DMS114 treated with DMSO at 0.1 percent for 48 hours (cell line): ENCODE data around the gene HIRA.

Experiments
- DNase-seq: peaks from one replicate; lab custom pipeline; 2025; ENCODE audit not compliant: unreplicated experiment; lab: John Stamatoyannopoulos, UW

The HIRA gene, protein sequence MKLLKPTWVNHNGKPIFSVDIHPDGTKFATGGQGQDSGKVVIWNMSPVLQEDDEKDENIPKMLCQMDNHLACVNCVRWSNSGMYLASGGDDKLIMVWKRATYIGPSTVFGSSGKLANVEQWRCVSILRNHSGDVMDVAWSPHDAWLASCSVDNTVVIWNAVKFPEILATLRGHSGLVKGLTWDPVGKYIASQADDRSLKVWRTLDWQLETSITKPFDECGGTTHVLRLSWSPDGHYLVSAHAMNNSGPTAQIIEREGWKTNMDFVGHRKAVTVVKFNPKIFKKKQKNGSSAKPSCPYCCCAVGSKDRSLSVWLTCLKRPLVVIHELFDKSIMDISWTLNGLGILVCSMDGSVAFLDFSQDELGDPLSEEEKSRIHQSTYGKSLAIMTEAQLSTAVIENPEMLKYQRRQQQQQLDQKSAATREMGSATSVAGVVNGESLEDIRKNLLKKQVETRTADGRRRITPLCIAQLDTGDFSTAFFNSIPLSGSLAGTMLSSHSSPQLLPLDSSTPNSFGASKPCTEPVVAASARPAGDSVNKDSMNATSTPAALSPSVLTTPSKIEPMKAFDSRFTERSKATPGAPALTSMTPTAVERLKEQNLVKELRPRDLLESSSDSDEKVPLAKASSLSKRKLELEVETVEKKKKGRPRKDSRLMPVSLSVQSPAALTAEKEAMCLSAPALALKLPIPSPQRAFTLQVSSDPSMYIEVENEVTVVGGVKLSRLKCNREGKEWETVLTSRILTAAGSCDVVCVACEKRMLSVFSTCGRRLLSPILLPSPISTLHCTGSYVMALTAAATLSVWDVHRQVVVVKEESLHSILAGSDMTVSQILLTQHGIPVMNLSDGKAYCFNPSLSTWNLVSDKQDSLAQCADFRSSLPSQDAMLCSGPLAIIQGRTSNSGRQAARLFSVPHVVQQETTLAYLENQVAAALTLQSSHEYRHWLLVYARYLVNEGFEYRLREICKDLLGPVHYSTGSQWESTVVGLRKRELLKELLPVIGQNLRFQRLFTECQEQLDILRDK

DNA sequence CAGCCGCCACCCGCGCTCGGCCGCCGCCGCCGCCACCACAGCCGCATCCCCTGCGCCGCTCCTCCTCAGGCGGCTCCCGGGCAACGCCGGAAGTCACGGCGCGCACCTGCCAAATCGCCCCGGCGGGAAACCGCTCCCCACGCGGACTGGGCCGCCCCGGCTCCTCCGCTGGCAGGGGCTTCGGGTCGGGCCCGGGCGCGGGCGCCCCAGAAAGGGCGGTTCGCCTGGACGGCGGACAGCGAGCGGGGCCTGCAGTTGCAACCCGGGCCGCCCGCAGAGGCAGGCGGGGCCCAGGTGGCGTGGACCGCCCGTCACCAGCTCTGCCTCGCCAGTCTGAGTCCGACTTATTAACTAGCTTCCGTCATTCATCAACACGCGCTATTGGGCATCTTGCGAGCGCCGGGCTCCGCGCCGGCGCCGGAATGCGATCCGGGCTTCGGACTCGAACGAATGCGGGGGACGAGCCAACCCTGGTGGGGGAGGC, at the start of gene HIRA:
HIRA (minus strand) TSS at position 85 of the 484 bp plus-strand sequence. CDS start 257 bp downstream, outside the sequence.
- DNase-seq = peak; percentile 50

DNA sequence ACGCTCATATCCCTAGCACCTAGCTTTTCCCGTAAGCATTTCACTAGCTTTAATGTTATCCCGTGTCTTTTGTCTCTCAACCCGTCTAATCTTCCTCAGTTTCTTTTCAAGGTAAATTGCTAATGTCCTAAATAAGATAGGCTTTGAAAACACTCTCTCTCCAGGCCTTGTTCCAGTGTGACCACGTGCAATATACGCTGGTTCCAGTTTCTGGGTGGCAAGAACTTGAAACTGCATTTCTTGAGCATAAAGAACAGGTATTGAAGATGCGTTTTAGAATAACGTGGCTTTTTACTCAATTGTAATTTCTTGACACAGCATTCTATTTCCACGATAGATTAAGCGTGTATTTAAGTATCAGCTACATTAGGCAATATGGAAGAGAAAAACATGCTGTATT, 49.3 kb upstream of the HIRA start:
- DNase-seq = no peak

DNA sequence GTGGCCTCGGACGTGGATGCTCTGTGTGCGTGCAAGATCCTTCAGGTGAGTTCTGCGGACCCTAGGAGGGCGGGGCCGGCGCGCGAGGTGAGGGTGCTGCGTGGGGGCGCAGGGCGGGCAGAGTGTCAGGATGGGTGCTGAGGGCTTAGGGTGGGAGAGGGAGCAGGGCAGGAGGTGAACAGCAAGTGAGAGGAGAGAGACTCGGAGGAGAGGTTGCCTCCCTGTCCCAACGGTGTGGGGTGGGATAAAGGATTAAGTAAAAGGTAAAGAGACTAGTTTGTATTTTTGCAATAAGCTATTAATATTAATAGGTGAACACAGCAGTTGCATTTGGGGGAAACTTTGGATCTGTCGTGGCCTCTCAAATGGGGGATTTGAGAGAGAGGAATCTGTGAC, 48.6 kb upstream of the HIRA start:
- DNase-seq = no peak

DNA sequence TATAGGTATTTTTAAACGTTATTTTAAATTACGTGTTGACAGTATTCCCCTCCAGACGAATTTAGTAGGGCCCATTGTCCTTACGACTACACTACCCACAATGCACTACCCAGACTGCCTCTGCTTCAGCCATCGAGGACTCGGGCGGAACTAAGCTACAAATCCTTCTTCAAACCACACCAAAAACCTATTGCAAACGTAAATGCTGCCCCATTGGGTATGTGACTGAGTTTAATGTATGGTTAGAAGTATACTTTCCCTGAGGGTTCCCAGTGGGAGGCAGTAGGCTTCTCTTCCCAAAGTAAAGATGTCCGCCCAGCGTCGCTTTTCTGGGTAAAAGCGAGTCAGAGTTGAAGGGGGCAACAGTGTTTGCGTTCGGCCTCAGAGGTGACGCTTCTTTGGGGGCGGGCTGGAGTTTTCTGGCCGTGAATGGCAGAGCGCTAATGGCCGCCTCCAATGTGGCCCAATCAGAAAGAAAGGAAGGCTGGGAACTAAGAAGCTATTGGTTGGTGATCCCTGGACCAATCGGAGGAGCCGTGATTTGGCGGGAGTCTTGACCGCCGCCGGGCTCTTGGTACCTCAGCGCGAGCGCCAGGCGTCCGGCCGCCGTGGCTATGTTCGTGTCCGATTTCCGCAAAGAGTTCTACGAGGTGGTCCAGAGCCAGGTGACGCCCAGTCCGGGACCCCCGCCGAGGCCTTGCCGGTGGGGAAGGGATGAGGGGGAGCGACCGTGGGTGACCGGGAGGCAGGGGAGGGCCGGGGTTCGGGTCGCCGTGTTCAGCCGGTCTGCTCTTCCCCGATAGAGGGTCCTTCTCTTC, 48.0 kb upstream of the HIRA start, which contains the start of gene CDC45:
CDC45 (plus strand) TSS at position 566 of the 818 bp plus-strand sequence; CDS start at position 615, 49 bp downstream.
- peak; percentile 97 for DNase-seq

DNA sequence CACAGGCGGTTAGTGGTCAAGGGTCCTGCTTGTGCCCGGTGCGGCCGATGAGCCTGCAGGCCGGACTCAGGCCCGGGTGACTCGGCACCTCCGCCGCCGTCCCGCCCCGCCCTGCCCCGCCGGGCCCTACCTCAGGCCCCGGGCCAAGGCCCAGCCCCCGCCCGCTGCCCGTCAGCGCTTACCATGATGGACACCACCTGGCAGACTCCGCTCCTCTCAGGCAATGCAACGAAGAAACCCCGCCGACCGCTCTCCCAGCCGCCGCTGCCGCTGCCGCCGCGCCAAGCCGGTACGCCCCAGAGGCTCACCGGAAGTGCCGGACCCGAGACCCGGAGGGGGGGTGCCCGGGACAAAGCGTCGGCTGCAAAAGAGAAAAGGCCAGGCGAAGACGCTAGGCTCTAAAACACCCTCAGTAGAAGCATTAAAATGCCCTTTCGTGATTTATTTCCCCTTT, 47.4 kb upstream of the HIRA start, which contains the start of gene UFD1:
UFD1 (minus strand) TSS at position 293 of the 454 bp plus-strand sequence; CDS start at position 185, 108 bp downstream.
- DNase-seq = peak; percentile 84

DNA sequence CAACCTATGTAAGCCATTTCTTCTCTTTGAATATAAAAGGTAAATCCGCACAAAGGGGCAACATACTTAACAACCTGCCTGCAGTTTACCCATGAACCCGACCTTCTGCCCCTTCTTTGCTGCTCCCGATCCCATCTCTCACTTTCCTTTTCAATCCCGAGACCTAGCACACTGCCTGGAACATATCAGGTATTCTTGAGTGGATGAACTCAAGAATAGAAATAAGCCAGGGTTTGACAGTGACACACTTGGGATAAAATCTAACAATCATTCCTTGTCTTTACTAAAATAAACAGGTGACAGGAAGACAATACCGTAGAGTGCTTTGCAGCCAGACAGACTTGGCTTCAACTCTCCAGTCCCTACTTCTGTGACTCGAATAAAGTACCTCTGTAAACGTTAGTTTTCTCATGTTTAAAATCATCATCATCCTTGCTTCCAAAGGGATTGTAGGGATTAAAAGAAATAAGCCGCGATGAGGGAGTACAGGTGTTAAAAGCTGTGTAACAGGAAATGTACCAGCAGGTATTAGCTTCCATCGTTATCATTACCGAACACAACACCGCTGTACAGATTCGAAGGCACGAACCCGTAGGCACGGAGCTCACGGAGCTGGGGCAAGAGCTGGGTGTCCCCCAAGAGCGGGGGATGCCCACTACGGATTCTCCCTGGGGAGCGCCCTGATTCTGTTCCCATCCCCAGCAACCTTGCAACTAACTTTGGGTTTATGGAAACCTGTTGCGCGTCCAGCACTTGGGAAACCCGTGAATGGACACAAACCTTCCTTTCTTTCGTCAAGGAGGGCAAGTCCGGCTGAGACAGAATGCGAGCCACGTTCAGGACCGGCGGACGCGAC, 46.7 kb upstream of the HIRA start:
- DNase-seq = no peak

DNA sequence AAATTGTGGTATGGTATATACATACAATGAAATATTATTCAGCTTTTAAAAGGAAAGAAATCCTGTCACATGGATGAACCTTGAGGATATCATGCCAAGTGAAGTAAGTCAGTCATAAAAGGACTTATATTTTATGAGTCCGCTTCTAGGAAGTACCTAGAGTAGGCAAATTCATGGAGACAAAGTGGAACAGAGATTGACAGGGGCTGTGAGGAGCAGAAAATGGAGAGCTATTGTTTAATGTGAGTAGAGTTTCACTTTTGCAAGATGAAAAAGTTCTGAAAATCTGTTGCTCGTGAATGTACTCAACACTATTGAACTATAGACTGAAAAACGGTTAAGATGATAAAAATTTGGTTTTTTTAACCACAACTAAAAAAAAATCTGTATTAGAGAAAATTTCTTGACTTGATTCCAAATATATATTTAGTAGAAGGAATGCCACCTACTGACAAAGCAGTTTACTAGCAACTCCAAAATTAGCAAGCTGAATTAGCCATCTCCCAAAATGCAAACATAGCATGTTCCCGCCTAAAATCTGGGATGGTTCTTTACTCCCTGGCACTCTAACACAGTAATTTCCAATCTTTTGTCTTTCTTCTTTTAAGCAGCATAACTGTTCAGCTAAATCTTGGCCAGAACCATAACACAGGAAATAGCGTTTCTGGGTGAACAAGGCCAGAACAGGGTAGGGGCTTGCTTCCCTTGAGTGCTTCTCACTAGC, 46.0 kb upstream of the HIRA start:
- DNase-seq = no peak

DNA sequence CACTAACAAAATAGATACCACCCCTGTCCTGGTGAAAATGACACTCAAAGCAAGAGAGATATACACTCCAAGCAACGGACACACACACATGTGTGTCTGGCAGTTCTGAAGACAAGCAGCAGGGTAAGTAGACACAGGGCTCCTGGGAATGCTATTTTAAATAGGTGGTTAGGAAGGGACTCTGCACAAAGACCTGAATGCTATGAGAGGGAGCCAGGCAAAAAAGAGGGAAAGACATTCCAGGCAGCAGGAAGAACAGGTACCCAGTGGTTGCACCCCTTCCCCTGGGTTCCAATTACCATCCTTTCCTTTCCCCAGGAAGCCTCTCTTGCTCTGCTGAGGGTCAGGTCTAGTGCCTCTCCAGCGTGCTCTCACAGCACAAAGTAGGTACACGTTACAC, 44.5 kb upstream of the HIRA start:
- DNase-seq = no peak

DNA sequence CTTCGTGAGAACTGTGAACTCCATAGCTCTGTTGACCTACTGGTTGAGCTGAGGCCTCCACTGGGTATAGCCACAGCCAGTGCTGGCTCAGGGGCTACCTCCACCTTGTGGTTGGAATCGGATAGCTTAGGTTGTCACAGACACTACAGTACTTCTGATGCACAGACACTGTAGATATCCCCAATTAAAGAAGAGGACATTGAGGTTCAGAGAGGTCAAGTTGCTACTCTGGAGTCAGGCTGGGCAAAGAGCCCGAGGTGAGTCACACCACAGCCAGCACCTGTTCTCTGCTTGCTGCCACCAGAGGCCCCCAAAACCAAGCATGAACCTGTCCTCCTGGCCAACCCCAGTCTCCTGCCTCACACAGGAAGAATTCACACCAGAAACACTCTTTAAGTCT, 42.0 kb upstream of the HIRA start:
- no peak for DNase-seq

DNA sequence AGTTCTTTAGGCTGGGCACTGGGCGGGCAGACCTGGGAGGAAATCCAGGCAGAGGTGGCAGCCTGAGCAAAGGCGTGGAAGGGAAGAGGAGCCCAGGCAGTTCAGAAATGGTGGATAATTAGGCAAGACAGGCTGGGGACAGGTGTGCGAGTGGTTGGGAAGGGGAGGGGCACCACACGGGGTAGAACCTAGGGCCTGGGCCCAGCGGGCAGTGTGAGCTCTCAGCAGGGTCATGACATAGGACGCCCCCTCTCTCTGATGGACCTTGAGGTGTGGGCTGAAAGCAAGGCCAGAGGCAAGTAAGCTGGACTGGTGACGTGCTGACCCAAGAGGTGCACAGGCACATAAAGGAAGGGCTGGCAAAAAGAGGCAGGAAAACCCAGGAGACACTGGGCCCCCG, 40.7 kb upstream of the HIRA start:
- DNase-seq = no peak

DNA sequence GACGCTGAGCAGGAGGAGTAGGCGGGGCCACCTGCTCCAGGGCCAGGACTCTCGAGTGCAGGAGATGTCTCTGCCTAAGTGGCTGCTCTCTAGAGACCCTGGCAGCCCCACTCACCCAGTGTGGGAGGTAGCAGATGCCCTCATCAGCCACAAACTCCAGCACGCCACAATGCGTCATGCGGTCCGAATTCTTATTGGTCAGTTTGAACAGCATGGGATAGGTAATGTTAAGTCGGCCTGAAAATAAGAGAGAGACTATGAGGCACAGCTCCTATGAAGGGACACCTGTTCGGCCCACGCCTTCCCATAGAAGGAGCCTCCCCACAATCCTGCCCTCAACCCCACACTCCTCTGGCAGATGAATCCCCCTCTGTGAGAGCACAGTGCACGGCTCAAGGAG, 40.0 kb upstream of the HIRA start:
- no peak for DNase-seq

DNA sequence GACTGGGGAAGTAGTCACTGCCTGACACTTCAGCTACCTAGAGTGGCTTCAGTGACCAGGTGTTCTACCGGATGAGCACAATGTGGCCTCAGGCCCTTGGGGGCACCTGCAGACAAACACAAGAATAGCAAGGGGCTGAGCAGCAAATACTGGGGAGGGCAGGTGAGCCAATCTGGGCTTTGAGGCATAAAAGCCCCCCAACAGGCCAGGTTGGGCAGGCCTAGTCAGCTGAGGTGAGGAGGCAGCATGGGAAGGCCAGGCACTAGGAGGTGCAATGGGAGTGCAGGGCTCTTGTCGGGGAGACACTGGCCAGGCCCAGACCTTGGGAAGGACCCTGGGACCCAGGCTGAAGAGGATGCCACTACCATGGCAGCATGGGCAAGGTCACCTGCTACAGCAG, 38.5 kb upstream of the HIRA start:
- no peak for DNase-seq

DNA sequence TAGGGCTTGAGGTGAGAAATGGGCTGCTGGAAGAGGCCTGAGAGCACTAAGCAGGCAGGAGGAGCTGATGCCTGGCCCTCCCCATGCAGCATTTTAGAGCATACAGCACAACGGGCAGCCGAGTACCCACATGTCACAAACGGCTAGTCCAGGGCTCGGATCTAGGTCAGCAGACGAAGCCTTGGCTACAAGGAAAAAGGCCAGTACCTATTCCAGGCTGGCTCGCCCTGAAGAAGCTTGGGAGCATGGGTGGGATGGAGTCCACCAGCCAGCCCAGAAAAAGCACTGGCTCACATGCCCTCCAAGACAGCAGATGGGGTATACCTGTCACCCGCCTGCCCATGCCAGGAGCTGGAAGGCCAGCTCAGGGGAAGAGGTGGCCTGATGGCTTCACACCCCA, 37.9 kb upstream of the HIRA start:
- no peak for DNase-seq

DNA sequence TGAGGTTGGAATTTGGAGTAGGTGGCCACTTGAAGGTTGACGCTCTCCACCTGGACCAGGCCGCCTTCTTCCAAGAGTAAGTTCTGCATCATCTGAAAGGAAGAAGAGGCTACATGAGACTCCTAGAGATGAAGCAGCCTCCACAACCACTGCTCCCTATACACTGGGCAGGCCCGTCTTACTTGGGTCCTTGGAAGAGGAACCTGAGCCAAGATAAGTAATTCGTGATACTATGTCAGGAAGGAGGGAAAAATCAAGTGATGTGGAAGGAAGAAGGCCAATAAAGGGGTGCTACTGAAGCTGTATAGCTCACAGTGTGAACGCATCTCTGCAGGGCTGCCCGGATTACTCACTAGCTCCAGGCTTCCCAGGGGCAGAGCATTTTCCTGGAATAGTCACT, 36.4 kb upstream of the HIRA start:
- DNase-seq = no peak

DNA sequence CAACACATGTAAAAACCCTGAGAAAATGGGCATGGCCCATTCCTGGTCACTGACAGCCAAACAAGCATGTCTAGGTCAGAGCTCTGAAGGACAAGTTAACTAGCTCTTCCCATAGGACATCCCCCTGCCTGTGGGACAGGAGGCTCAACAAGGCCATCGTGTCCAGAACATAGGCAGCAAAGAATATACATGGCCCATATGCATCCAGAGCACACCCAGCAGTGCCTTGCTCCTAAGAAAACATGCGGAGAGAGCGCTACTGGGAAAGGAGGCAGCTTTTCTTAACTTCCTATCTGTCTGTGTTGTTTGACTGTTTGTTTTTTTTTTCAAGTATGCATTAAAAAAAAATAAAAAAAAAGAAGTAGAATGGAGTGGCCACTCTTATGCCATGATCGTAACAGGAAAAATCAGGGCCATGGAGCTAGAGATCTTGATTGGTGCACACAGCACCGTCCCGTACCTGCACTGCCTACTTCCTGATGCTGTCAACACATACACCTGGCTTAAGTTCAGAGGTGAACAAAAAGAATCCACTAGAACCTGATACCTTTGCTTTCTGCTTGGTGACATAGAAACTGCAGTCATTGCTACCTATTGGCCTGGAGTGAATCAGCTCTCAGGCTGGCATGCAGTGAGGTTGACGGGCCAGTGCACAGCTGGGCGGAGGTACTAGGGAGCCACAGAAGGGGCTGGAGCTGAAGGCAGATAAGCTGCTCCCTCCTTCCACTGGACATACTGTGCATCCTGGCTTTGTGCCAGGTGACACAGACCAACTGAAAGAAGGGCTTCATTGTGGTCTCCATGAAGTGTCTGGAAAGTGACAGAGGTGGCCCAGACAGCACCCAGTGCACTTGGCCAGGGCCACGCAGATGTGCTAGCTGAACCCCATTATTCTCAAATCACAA, 35.6 kb upstream of the HIRA start:
- DNase-seq = no peak

DNA sequence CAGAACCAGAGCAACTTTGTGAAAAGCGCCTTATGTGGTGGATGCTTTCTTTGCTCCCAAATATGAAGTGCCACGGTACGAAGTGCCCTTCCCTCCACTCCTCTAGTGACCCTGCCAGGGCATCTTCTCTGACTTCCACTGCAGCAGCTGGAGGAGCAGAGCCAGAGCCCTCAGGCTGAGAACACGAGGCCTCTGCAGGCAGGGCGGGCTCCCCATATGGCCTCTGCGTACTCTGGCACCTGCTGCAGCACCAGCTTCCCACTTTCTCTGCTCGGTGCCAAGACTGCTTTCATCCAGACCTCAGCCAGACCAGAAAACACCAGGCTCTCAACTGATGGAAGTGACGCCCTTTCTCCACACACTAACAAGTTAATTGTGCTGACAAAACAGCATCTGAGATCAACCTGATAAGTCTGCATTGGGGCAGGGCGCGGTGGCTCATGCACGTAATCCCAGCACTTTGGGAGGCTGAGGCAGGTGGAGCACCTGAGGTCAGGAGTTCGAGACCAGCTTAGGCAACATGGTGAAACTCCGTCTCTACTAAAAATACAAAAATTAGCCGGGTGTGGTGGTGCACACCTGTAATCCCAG, 34.7 kb upstream of the HIRA start:
- DNase-seq = no peak

DNA sequence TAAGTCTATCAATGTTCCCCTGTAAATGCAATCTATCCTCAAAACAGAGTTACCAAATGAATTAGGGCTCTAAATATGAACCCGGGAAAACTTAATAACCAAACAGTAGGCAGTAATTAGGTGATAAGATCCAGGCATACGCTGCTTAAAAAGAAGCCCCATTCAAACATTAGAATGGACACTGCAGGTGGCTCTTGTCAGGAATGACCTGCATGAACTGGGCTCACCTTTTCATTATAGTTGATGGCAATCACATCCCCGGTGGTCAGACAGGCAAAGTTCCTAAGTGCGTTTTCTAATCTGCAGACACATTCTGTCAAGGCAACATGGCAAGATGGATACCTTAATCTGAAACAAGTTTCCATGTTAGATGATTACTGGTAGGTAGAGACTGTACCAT, 33.4 kb upstream of the HIRA start:
- DNase-seq = no peak

DNA sequence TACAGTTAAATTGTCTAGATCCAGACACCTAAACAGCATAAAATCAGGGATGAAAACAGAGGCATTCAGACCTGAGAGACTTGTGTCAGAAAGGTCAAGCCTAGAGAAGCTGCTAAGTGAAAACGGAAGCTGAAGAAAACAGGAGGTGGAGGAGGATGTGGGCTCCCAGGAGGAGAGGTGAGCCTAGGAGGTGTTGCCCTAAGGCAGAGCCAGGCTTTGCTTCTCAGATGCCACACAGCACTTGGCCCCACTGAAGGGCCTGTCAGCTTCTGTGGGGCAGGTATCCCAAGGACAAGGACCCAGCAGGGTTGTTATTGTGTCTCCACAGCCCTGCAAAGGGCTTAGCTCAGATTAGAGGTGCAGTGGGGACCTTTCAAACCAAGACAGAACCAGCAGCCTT, 33.0 kb upstream of the HIRA start:
- no peak for DNase-seq
